Endothelial cell of hepatic sinusoid (primary cell): ENCODE results near the gene ESRRG.
"Not testable (repeated sequence)": the region's sequence is repeated elsewhere in the genome, so short reads cannot be mapped to it uniquely, and the experiment has no call there.

Experiments
- in situ Hi-C: cut with HindIII; loops from 2 replicates; pipeline ENCODE4 v1.10.0; 2017; ENCODE audit warnings: low sequenced_read_pairs

The ESRRG gene

GRCh38 chr1:216580538-216581057 is 142.6 kb downstream of the ESRRG start:
- in situ Hi-C loops, result no loop called here

- in situ Hi-C loops, result no loop called here
Observed at GRCh38 chr1:216576234-216576937, 146.8 kb downstream of the ESRRG start.

GRCh38 chr1:216566641-216567205 is 156.5 kb downstream of the ESRRG start:
- in situ Hi-C loops, result no loop called here

GRCh38 chr1:216563087-216563486 is 160.1 kb downstream of the ESRRG start:
- in situ Hi-C loops, result no loop called here

GRCh38 chr1:216562383-216562782 is 160.8 kb downstream of the ESRRG start:
- in situ Hi-C loops, result no loop called here

GRCh38 chr1:216560527-216560926 is 162.7 kb downstream of the ESRRG start:
- in situ Hi-C loops, result no loop called here

- in situ Hi-C loops, result no loop called here
Observed at GRCh38 chr1:216559359-216559758, 163.9 kb downstream of the ESRRG start.

GRCh38 chr1:216555653-216556052 is 167.6 kb downstream of the ESRRG start:
- in situ Hi-C loops, result no loop called here

- in situ Hi-C loops, result no loop called here
Observed at GRCh38 chr1:216554934-216555333, 168.3 kb downstream of the ESRRG start.

GRCh38 chr1:216553766-216554165 is 169.5 kb downstream of the ESRRG start:
- in situ Hi-C loops, result no loop called here

- in situ Hi-C loops, result no loop called here
Observed at GRCh38 chr1:216553040-216553439, 170.2 kb downstream of the ESRRG start.

GRCh38 chr1:216549796-216550195 is 173.4 kb downstream of the ESRRG start:
- in situ Hi-C loops, result no loop called here

- in situ Hi-C loops, result no loop called here
Observed at GRCh38 chr1:216542741-216543140, 180.5 kb downstream of the ESRRG start.

GRCh38 chr1:216542263-216542662 is 181.0 kb downstream of the ESRRG start:
- in situ Hi-C loops, result no loop called here

GRCh38 chr1:216535751-216536150 is 187.5 kb downstream of the ESRRG start:
- in situ Hi-C loops, result no loop called here

- in situ Hi-C loops, result no loop called here
Observed at GRCh38 chr1:216535059-216535458, 188.2 kb downstream of the ESRRG start.

- in situ Hi-C loops, result no loop called here
Observed at GRCh38 chr1:216533776-216534175, 189.5 kb downstream of the ESRRG start.

- in situ Hi-C loops, result no loop called here
Observed at GRCh38 chr1:216532251-216532798, 190.9 kb downstream of the ESRRG start.

- in situ Hi-C loops, result no loop called here
Observed at GRCh38 chr1:216531263-216532239, 191.7 kb downstream of the ESRRG start.

GRCh38 chr1:216529851-216530250 is 193.4 kb downstream of the ESRRG start:
- in situ Hi-C loops, result not testable (repeated sequence)

GRCh38 chr1:216528816-216529215 is 194.4 kb downstream of the ESRRG start:
- in situ Hi-C loops, result no loop called here
